ENCODE measurements around the gene LBH.

The LBH gene

DNA sequence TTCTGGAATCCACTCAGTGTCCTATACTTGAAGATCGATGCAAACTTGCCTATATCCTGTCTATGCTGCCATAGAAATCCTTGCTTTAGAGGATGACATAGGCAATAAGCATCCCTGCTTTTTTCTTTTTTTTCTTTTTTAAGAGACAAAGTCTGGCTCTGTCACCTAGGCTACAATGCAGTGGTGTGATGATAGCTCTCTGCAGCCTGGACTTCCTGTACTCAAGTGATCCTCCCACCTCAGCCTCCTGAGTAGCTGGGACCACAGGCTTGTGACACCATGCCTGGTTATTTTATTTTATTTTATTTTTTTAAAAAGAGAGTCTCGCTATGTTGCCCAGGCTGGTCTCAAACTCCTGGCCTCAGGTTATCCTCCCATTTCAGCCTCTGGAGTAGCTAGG is 76.9 kb downstream of the LBH start:
- DNase-seq (ENCODE audit: low spot score) = no peak
